Measurements from ENCODE around the gene FLRT1.

Gene FLRT1

GRCh38 chr11:64055077-64055476 lies 19.3 kb downstream of the FLRT1 start:
- TF ChIP-seq ARNT (IDR thresholded peaks at IDR 0.05) (no peak), SP1 (IDR thresholded peaks at IDR 0.05) (no peak), PKNOX1 (IDR thresholded peaks at IDR 0.05) (no peak), LEF1 (IDR thresholded peaks at IDR 0.05; ENCODE audit: borderline replicate concordance) (no peak), ZNF384 (IDR thresholded peaks at IDR 0.05) (no peak), NFRKB (IDR thresholded peaks at IDR 0.05) (no peak), FOXM1 (IDR thresholded peaks at IDR 0.05; ENCODE audit: borderline replicate concordance) (no peak), SUZ12 (IDR thresholded peaks at IDR 0.05) (no peak), FOXK2 (IDR thresholded peaks at IDR 0.05) (no peak), HDGF (IDR thresholded peaks at IDR 0.05; ENCODE audit: borderline replicate concordance) (no peak)
- DNase-seq (ENCODE audit: extremely low spot score) = no peak
- POLR2A ChIA-PET = no interaction called here
- CTCF ChIA-PET = interaction anchor here (0.8 kb wide), 1 partner anchor 96 kb away, joined by 3 read pairs; no protein-coding TSS in a partner anchor

- DNase-seq (ENCODE audit: extremely low spot score) = no peak
- ChIA-PET CTCF (no interaction called here), POLR2A (no interaction called here)
- TF ChIP-seq L3MBTL2 (conservative IDR thresholded peaks at IDR 0.05) = no peak
- no peak for TF ChIP-seq FOXK2 (IDR thresholded peaks at IDR 0.05)
- TF ChIP-seq ARNT (IDR thresholded peaks at IDR 0.05) = no peak
- TF ChIP-seq SUZ12 (IDR thresholded peaks at IDR 0.05) = no peak
- no peak for TF ChIP-seq CTBP1 (IDR thresholded peaks at IDR 0.05; ENCODE audit: borderline replicate concordance)
- TF ChIP-seq ZNF384 (IDR thresholded peaks at IDR 0.05) = no peak
- no peak for TF ChIP-seq NFRKB (IDR thresholded peaks at IDR 0.05)
These were observed 20.6 kb downstream of the FLRT1 start for GRCh38 chr11:64056213-64056785.

GRCh38 chr11:64056861-64057260 lies 21.1 kb downstream of the FLRT1 start:
- TF ChIP-seq HDGF (IDR thresholded peaks at IDR 0.05; ENCODE audit: borderline replicate concordance) (no peak), NFRKB (IDR thresholded peaks at IDR 0.05) (no peak), ZNF384 (IDR thresholded peaks at IDR 0.05) (no peak), SUZ12 (IDR thresholded peaks at IDR 0.05) (no peak), FOXK2 (IDR thresholded peaks at IDR 0.05) (no peak), FOXA1 (IDR thresholded peaks at IDR 0.05) (no peak), SP1 (IDR thresholded peaks at IDR 0.05) (no peak)
- ChIA-PET POLR2A (no interaction called here), CTCF (no interaction called here)
- no peak for DNase-seq (ENCODE audit: extremely low spot score)

GRCh38 chr11:64057890-64058289 lies 22.2 kb downstream of the FLRT1 start:
- ChIA-PET POLR2A (no interaction called here), CTCF (no interaction called here)
- no peak for DNase-seq (ENCODE audit: extremely low spot score)
- TF ChIP-seq SUZ12 (IDR thresholded peaks at IDR 0.05) (no peak), L3MBTL2 (conservative IDR thresholded peaks at IDR 0.05) (no peak), HDGF (IDR thresholded peaks at IDR 0.05; ENCODE audit: borderline replicate concordance) (no peak), ELF4 (IDR thresholded peaks at IDR 0.05) (no peak), BHLHE40 (IDR thresholded peaks at IDR 0.05; ENCODE audit: borderline replicate concordance) (no peak), LEF1 (IDR thresholded peaks at IDR 0.05; ENCODE audit: borderline replicate concordance) (no peak), TARDBP (IDR thresholded peaks at IDR 0.05) (no peak), FOXA1 (IDR thresholded peaks at IDR 0.05) (no peak), SP1 (IDR thresholded peaks at IDR 0.05) (no peak), ZNF384 (IDR thresholded peaks at IDR 0.05) (no peak), FOXM1 (IDR thresholded peaks at IDR 0.05; ENCODE audit: borderline replicate concordance) (no peak), CTBP1 (IDR thresholded peaks at IDR 0.05; ENCODE audit: borderline replicate concordance) (no peak), FOXK2 (IDR thresholded peaks at IDR 0.05) (no peak), ARNT (IDR thresholded peaks at IDR 0.05) (no peak)

GRCh38 chr11:64058494-64058893 lies 22.8 kb downstream of the FLRT1 start:
- ChIA-PET CTCF (no interaction called here), POLR2A (no interaction called here)
- DNase-seq (ENCODE audit: extremely low spot score) = no peak
- TF ChIP-seq ELF4 (IDR thresholded peaks at IDR 0.05) (no peak), FOXK2 (IDR thresholded peaks at IDR 0.05) (no peak), FOXM1 (IDR thresholded peaks at IDR 0.05; ENCODE audit: borderline replicate concordance) (no peak), SP1 (IDR thresholded peaks at IDR 0.05) (no peak), NFRKB (IDR thresholded peaks at IDR 0.05) (no peak), HDGF (IDR thresholded peaks at IDR 0.05; ENCODE audit: borderline replicate concordance) (no peak), PKNOX1 (IDR thresholded peaks at IDR 0.05) (no peak), FOXA1 (IDR thresholded peaks at IDR 0.05) (no peak), CTBP1 (IDR thresholded peaks at IDR 0.05; ENCODE audit: borderline replicate concordance) (no peak), L3MBTL2 (conservative IDR thresholded peaks at IDR 0.05) (no peak), ARNT (IDR thresholded peaks at IDR 0.05) (no peak), LEF1 (IDR thresholded peaks at IDR 0.05; ENCODE audit: borderline replicate concordance) (no peak), SUZ12 (IDR thresholded peaks at IDR 0.05) (no peak), ZNF384 (IDR thresholded peaks at IDR 0.05) (no peak), TARDBP (IDR thresholded peaks at IDR 0.05) (no peak)

- no peak for TF ChIP-seq FOXA1 (IDR thresholded peaks at IDR 0.05)
- no peak for TF ChIP-seq PKNOX1 (IDR thresholded peaks at IDR 0.05)
- DNase-seq (ENCODE audit: extremely low spot score) = no peak
- CTCF ChIA-PET = no interaction called here
- POLR2A ChIA-PET = no interaction called here
These were observed 23.8 kb downstream of the FLRT1 start for GRCh38 chr11:64059339-64060140.
